ENCODE data around the gene ZFAND3. TPM values are rescaled to one million over a fixed set of nuclear protein-coding genes. Genes with fewer than 3 reads are reported as not detected.

The ZFAND3 gene
- total RNA-seq, 1 experiment from 2014 or later = 47.2 TPM

DNA sequence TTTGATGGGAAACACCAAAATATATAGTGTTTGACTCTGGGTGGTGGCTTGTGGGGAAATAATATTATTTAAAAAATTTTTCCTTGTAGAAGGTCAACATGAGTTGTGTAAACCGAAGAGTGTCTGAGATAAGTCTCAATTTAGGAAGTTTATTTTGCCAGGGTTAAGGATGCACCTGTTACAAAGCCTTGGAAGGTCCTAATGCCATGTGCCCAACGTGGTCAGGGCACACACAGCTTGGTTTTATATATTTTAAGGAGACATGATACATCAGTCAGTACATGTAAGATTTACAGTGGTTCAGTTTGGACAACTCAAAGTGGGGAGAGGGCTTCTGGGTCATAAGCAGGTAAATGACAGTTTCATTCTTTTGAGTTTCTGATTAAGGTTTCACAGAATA lies 162.1 kb downstream of the ZFAND3 start:
- ChIA-PET CTCF (no interaction called here), RAD21 (ENCODE audit: low non-redundant PET in 1 of 2, low total read pairs in 2 of 2, uncharacterized antibody in 2 of 2, unreplicated experiment in 2 of 2) (no interaction called here), POLR2A (no interaction called here)
- BruUV-seq (replicated peaks) = no TSS peak
- H3K4me2 ChIP-seq (ENCODE audit: low read length) = no peak overlapping the region
- no peaks in the 10 kb centered on the region for H3K36me3 ChIP-seq (ENCODE audit: control insufficient read depth in 1 of 2, insufficient read depth in 2 of 2, low read length in 2 of 2)
- peaks cover 0 to 5% of the 10 kb centered on the region in 2 experiments; a peak in 1 of 4 replicates for H3K4me1 ChIP-seq (ENCODE audit: control insufficient read depth in 1 of 2, insufficient read depth in 2 of 2, low read length in 2 of 2)
- H3K79me2 ChIP-seq (ENCODE audit: insufficient read depth, low read length) = peaks cover 57% of the 10 kb centered on the region
- H4K20me1 ChIP-seq (ENCODE audit: insufficient read depth) = 0 out of 2 replicates have a peak, but pooled peaks cover 8% of the 10 kb centered on the region
- TF ChIP-seq ZFX (IDR thresholded peaks at IDR 0.05) (no peak), EZH2phosphoT487 (IDR thresholded peaks at IDR 0.05; ENCODE audit: borderline replicate concordance) (no peak), CBX3 (IDR thresholded peaks at IDR 0.05; ENCODE audit: low read depth) (no peak), ELF1 (IDR thresholded peaks at IDR 0.05; ENCODE audit: borderline replicate concordance, low read depth) (no peak), POLR2AphosphoS5 (IDR thresholded peaks at IDR 0.05; ENCODE audit: low read depth, low read length) (no peak)
- TF ChIP-seq, protein P1, sequence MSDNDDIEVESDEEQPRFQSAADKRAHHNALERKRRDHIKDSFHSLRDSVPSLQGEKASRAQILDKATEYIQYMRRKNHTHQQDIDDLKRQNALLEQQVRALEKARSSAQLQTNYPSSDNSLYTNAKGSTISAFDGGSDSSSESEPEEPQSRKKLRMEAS (IDR thresholded peaks at IDR 0.05) = no peak
- TF ChIP-seq, protein P2, sequence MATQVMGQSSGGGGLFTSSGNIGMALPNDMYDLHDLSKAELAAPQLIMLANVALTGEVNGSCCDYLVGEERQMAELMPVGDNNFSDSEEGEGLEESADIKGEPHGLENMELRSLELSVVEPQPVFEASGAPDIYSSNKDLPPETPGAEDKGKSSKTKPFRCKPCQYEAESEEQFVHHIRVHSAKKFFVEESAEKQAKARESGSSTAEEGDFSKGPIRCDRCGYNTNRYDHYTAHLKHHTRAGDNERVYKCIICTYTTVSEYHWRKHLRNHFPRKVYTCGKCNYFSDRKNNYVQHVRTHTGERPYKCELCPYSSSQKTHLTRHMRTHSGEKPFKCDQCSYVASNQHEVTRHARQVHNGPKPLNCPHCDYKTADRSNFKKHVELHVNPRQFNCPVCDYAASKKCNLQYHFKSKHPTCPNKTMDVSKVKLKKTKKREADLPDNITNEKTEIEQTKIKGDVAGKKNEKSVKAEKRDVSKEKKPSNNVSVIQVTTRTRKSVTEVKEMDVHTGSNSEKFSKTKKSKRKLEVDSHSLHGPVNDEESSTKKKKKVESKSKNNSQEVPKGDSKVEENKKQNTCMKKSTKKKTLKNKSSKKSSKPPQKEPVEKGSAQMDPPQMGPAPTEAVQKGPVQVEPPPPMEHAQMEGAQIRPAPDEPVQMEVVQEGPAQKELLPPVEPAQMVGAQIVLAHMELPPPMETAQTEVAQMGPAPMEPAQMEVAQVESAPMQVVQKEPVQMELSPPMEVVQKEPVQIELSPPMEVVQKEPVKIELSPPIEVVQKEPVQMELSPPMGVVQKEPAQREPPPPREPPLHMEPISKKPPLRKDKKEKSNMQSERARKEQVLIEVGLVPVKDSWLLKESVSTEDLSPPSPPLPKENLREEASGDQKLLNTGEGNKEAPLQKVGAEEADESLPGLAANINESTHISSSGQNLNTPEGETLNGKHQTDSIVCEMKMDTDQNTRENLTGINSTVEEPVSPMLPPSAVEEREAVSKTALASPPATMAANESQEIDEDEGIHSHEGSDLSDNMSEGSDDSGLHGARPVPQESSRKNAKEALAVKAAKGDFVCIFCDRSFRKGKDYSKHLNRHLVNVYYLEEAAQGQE (IDR thresholded peaks at IDR 0.05; ENCODE audit: low read depth) = no peak
- no peaks in the 10 kb centered on the region for H3K27me3 ChIP-seq (ENCODE audit: insufficient read depth, low read length)
- no peak overlapping the region for H2AFZ ChIP-seq (ENCODE audit: low read depth, low read length, poor library complexity, severe bottlenecking)
- H3K9me2 ChIP-seq (ENCODE audit: insufficient read depth) = no peaks in the 10 kb centered on the region
- DNase-seq (ENCODE audit: low read depth, low spot score) (no peak), ATAC-seq (no peak)
- H3K4me3 ChIP-seq (replicated peaks in 1 of 2; ENCODE audit: low read depth in 1 of 2, low read length in 2 of 2) = no peak overlapping the region
- H3K27ac ChIP-seq (ENCODE audit: low read depth, low read length) = no peak overlapping the region
- intact Hi-C loops (cut with micrococcal nuclease) = no loop called here
- H3K9ac ChIP-seq (ENCODE audit: low read length) = no peak overlapping the region
- no peaks in the 10 kb centered on the region for H3K9me3 ChIP-seq (ENCODE audit: control insufficient read depth in 1 of 2, insufficient read depth in 1 of 2, low read depth in 1 of 2, low read length in 2 of 2)
